Thymus (tissue), 2 donors: ENCODE measurements around the gene KRTAP5-6. TPM values are rescaled to one million over a fixed set of nuclear protein-coding genes. Genes with fewer than 3 reads are reported as not detected.

Experiments used
- polyA plus RNA-seq: library from polyadenylated mRNA; stranded (reverse); fragments of 200-250 nt; gene quantifications from one replicate; pipeline ENCODE4 v1.2.3, GENCODE V29; 2013
- total RNA-seq: library from RNA; stranded (reverse); fragments of 120-200 nt; gene quantifications from one replicate; pipeline ENCODE4 v1.2.4, GENCODE V29; 2013
- donor health status: healthy.

The KRTAP5-6 gene
- total and polyA plus RNA-seq, 2 donors, result not detected

Other genes with a start within 250 kb of the KRTAP5-6 start
- 34.0 TPM for gene MOB2, start 210.4 kb upstream of the KRTAP5-6 start, total RNA-seq
- 46.5 TPM for gene MOB2, start 210.4 kb upstream of the KRTAP5-6 start, polyA plus RNA-seq
- 0.14 TPM for gene DUSP8, start 124.9 kb upstream of the KRTAP5-6 start, total RNA-seq
- gene DUSP8, start 124.9 kb upstream of the KRTAP5-6 start, polyA plus RNA-seq, result 2.9 TPM
- not detected for gene KRTAP5-1, start 111.9 kb upstream of the KRTAP5-6 start, total RNA-seq
- gene KRTAP5-1, start 111.9 kb upstream of the KRTAP5-6 start, polyA plus RNA-seq, result not detected
- not detected for gene KRTAP5-2, start 98.9 kb upstream of the KRTAP5-6 start, total RNA-seq
- 0.11 TPM for gene KRTAP5-2, start 98.9 kb upstream of the KRTAP5-6 start, polyA plus RNA-seq
- gene KRTAP5-3, start 88.7 kb upstream of the KRTAP5-6 start, total RNA-seq, result not detected
- gene KRTAP5-3, start 88.7 kb upstream of the KRTAP5-6 start, polyA plus RNA-seq, result 0.02 TPM
- not detected for gene KRTAP5-4, start 75.1 kb upstream of the KRTAP5-6 start, total RNA-seq
- gene KRTAP5-4, start 75.1 kb upstream of the KRTAP5-6 start, polyA plus RNA-seq, result not detected
- not detected for gene KRTAP5-5, start 67.4 kb upstream of the KRTAP5-6 start, total RNA-seq
- gene KRTAP5-5, start 67.4 kb upstream of the KRTAP5-6 start, polyA plus RNA-seq, result not detected
- 0.14 TPM for gene IFITM10, start 53.4 kb downstream of the KRTAP5-6 start, total RNA-seq
- gene IFITM10, start 53.4 kb downstream of the KRTAP5-6 start, polyA plus RNA-seq, result 0.80 TPM
- gene CTSD, start 66.7 kb downstream of the KRTAP5-6 start, total RNA-seq, result 97.4 TPM
- 487 TPM for gene CTSD, start 66.7 kb downstream of the KRTAP5-6 start, polyA plus RNA-seq
- gene SYT8, start 137.8 kb downstream of the KRTAP5-6 start, total RNA-seq, result 0.71 TPM
- gene SYT8, start 137.8 kb downstream of the KRTAP5-6 start, polyA plus RNA-seq, result 9.8 TPM
- gene TNNI2, start 141.8 kb downstream of the KRTAP5-6 start, total RNA-seq, result 4.5 TPM
- gene TNNI2, start 141.8 kb downstream of the KRTAP5-6 start, polyA plus RNA-seq, result 13.4 TPM
- 179 TPM for gene LSP1, start 155.9 kb downstream of the KRTAP5-6 start, total RNA-seq
- gene LSP1, start 155.9 kb downstream of the KRTAP5-6 start, polyA plus RNA-seq, result 138 TPM
- gene PRR33, start 194.7 kb downstream of the KRTAP5-6 start, total RNA-seq, result not detected
- gene PRR33, start 194.7 kb downstream of the KRTAP5-6 start, polyA plus RNA-seq, result 0.18 TPM
- 15.8 TPM for gene TNNT3, start 222.5 kb downstream of the KRTAP5-6 start, total RNA-seq
- gene TNNT3, start 222.5 kb downstream of the KRTAP5-6 start, polyA plus RNA-seq, result 44.9 TPM